Stimulated activated CD4-positive, alpha-beta T cell treated with anti-CD3 and anti-CD28 coated beads, Interleukin-1b, Interleukin-23, amount 100 ng/mL, for 24 hours (primary cell): ENCODE data around the gene MEIS3.
"Not testable (repeated sequence)": the region's sequence is repeated elsewhere in the genome, so short reads cannot be mapped to it uniquely, and the experiment has no call there.

Source experiments
- DNase-seq, 4 experiments: peaks; one replicate each; pipeline ENCODE4 v3.0.0-alpha.2; 2020; ENCODE audit warnings: low read depth in 4 of 4, low spot score in 1 of 4

MEIS3 gene

GRCh38 chr19:47388721-47389120 lies 30.6 kb downstream of the MEIS3 start:
- not testable (repeated sequence) for DNase-seq

GRCh38 chr19:47387623-47388022 lies 31.7 kb downstream of the MEIS3 start:
- DNase-seq: not testable (repeated sequence)

- not testable (repeated sequence) for DNase-seq
Observed at GRCh38 chr19:47386582-47386981, 32.7 kb downstream of the MEIS3 start.

- not testable (repeated sequence) for DNase-seq
Observed at GRCh38 chr19:47384533-47384932, 34.8 kb downstream of the MEIS3 start.

- DNase-seq: not testable (repeated sequence)
Observed at GRCh38 chr19:47383890-47384289, 35.4 kb downstream of the MEIS3 start.

- DNase-seq: no peak
Observed at GRCh38 chr19:47381653-47382279, 37.6 kb downstream of the MEIS3 start.

- no peak for DNase-seq
Observed at GRCh38 chr19:47381121-47381520, 38.2 kb downstream of the MEIS3 start.

GRCh38 chr19:47380559-47380958 lies 38.8 kb downstream of the MEIS3 start:
- no peak for DNase-seq

- no peak for DNase-seq
Observed at GRCh38 chr19:47379381-47379938, 39.9 kb downstream of the MEIS3 start.

- DNase-seq: no peak
Observed at GRCh38 chr19:47378246-47378645, 41.1 kb downstream of the MEIS3 start.

GRCh38 chr19:47377801-47378200 lies 41.5 kb downstream of the MEIS3 start:
- DNase-seq: no peak

GRCh38 chr19:47377208-47377701 lies 42.1 kb downstream of the MEIS3 start:
- no peak for DNase-seq

- DNase-seq: no peak
Observed at GRCh38 chr19:47376589-47377144, 42.7 kb downstream of the MEIS3 start.

- DNase-seq: no peak
Observed at GRCh38 chr19:47375694-47376588, 43.4 kb downstream of the MEIS3 start.

- no peak for DNase-seq
Observed at GRCh38 chr19:47374876-47375693, 44.2 kb downstream of the MEIS3 start.

GRCh38 chr19:47373246-47374240 lies 45.8 kb downstream of the MEIS3 start:
- no peak for DNase-seq

- DNase-seq: no peak
Observed at GRCh38 chr19:47372603-47373002, 46.7 kb downstream of the MEIS3 start.

GRCh38 chr19:47371261-47371660 lies 48.1 kb downstream of the MEIS3 start:
- no peak for DNase-seq

- DNase-seq: no peak
Observed at GRCh38 chr19:47370045-47370611, 49.2 kb downstream of the MEIS3 start.
